GM10266 (cell line): Measurements from ENCODE around the gene ACTL7B.

Experiments
- DNase-seq: peaks from one replicate; pipeline ENCODE4 v3.0.0; 2012; ENCODE audit errors: extremely low spot score
- CTCF ChIP-seq: IDR thresholded peaks from 2 replicates; pipeline ENCODE4 v1.5.1; 2012; ENCODE audit warnings: mild to moderate bottlenecking, low read depth; ENCODE audit not compliant: control insufficient read depth, insufficient read depth; ENCODE audit errors: missing control alignments

The ACTL7B gene

GRCh38 chr9:108860354-108860753 is 4.6 kb upstream of the ACTL7B start:
- TF ChIP-seq CTCF: no peak

GRCh38 chr9:108859459-108860114 is 3.8 kb upstream of the ACTL7B start:
- no peak for DNase-seq
- no peak for TF ChIP-seq CTCF

More at GRCh38 chr9:108860354-108860753, 4.6 kb upstream of the ACTL7B start:
- no peak for DNase-seq

GRCh38 chr9:108857572-108857971 is 1.8 kb upstream of the ACTL7B start:
- no peak for TF ChIP-seq CTCF
- DNase-seq: no peak

- no peak for DNase-seq
- no peak for TF ChIP-seq CTCF
Observed at GRCh38 chr9:108855529-108855886, 278 bp downstream of the ACTL7B start.

GRCh38 chr9:108854641-108855528 is 901 bp downstream of the ACTL7B start:
- no peak for DNase-seq
- no peak for TF ChIP-seq CTCF

- TF ChIP-seq CTCF: no peak
- DNase-seq: no peak
Observed at GRCh38 chr9:108854094-108854493, 1.7 kb downstream of the ACTL7B start.

- no peak for TF ChIP-seq CTCF
- no peak for DNase-seq
Observed at GRCh38 chr9:108852079-108852478, 3.7 kb downstream of the ACTL7B start.
